ENCODE data around the gene CRTAC1.

The CRTAC1 gene

DNA sequence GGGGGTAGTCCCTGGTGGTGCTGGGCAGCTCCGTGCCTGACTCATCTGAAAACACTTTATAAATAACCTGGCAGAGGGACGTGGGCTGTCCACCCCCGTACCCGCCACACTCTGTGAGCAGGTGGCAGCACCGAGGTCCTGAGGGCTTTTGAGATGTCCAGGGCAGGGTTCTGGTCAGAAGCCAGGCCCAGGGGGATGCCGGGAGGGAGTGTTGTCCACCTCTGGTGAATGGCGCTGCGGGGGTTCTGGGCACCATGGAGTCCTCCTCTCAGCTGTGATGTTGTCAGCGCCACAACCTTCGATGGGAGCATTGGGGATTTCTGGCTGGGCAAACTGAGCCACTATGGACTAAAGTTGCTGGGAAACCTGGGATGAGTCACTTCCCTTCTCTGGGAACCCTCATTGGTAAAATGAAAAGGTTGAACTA is 208.1 kb downstream of the CRTAC1 start:
- TF ChIP-seq PAX5 (IDR thresholded peaks at IDR 0.05; ENCODE audit: insufficient read depth, low read length, severe bottlenecking) (no peak), TAF1 (IDR thresholded peaks at IDR 0.05; ENCODE audit: low read depth, low read length) (no peak), POLR2AphosphoS5 (IDR thresholded peaks at IDR 0.05; ENCODE audit: low read depth, low read length) (no peak), SPI1 (IDR thresholded peaks at IDR 0.05; ENCODE audit: low read depth, low read length) (no peak), POLR2A (IDR thresholded peaks at IDR 0.05; ENCODE audit: low read depth, low read length) (no peak), POU2F2 (IDR thresholded peaks at IDR 0.05; ENCODE audit: low read depth, low read length) (no peak)
- DNase-seq (ENCODE audit: insufficient read length, low spot score) = no peak
- no peak for FAIRE-seq

DNA sequence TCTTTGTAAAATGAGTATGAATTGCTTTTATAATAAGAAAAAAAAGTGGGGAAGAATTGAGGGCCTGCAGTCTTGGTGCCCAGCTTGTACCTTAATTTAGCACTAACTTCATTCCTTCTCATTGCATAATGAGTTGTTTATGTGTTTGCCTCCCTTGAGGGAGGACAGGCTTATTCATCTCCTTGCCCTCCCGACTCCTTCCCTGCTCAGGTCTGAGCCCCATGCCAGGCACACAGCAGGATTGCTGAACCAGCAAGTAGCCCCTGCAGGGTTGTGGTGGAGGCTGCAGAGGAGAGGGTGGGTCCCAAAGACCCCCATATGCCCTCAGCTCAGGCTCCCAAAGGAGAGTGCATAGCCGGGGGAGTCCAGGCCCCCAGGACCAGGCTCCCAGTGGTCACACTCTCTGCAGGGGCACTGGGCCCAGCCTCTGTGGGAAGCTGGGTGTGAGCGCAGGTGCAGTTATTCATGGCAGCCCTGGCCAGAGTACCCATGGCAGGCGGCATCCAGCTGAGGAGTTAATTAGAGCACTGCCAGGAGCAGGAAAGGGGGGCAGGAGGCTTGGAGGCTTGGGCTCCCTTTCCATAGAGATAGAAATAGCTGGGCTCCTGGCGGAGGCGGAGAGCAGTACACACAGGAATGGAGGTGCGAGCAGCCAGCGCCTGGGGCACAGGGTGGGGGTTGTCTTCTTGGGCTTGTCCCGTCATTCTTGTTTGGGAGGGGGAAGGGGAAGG is 208.9 kb downstream of the CRTAC1 start:
- FAIRE-seq (no peak), DNase-seq (ENCODE audit: insufficient read length, low spot score) (no peak)
- TF ChIP-seq POU2F2 (IDR thresholded peaks at IDR 0.05; ENCODE audit: low read depth, low read length) = no peak
- no peak for TF ChIP-seq PAX5 (IDR thresholded peaks at IDR 0.05; ENCODE audit: insufficient read depth, low read length, severe bottlenecking)
- no peak for TF ChIP-seq SPI1 (IDR thresholded peaks at IDR 0.05; ENCODE audit: low read depth, low read length)
- TF ChIP-seq POLR2A (IDR thresholded peaks at IDR 0.05; ENCODE audit: low read depth, low read length) = no peak
- no peak for TF ChIP-seq TAF1 (IDR thresholded peaks at IDR 0.05; ENCODE audit: low read depth, low read length)
- no peak for TF ChIP-seq POLR2AphosphoS5 (IDR thresholded peaks at IDR 0.05; ENCODE audit: low read depth, low read length)

DNA sequence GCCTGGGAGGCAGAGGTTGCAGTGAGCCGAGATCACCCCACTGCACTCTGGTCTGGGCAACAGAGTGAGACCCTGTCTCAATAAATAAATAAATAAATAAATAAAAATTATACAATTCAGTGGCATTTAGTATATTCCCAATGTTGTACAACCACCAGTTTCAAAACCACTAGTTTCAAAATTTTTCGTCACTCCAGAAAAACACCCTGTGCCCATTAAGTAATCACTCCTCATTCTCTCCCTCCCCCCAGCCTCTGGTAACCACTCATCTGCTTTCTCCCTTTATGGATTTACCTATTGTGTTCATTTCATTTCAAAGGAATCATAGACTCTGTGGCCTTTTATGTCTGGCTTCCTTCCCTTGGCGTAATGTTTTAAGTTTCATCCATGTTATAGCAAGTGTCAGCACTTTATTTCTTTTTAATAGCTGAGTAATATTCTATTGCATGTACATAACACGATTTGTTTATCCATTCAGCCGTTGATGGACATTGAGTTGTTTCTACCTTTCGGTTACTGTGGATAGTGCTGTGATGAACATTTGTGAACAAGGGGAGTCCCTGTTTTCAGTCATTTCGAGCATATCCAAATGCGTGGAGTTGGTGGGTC is 210.2 kb downstream of the CRTAC1 start:
- DNase-seq (ENCODE audit: insufficient read length, low spot score) (no peak), FAIRE-seq (no peak)
- no peak for TF ChIP-seq TAF1 (IDR thresholded peaks at IDR 0.05; ENCODE audit: low read depth, low read length)
- TF ChIP-seq SPI1 (IDR thresholded peaks at IDR 0.05; ENCODE audit: low read depth, low read length) = no peak
- no peak for TF ChIP-seq POU2F2 (IDR thresholded peaks at IDR 0.05; ENCODE audit: low read depth, low read length)
- no peak for TF ChIP-seq POLR2AphosphoS5 (IDR thresholded peaks at IDR 0.05; ENCODE audit: low read depth, low read length)
- TF ChIP-seq POLR2A (IDR thresholded peaks at IDR 0.05; ENCODE audit: low read depth, low read length) = no peak
- no peak for TF ChIP-seq PAX5 (IDR thresholded peaks at IDR 0.05; ENCODE audit: insufficient read depth, low read length, severe bottlenecking)

DNA sequence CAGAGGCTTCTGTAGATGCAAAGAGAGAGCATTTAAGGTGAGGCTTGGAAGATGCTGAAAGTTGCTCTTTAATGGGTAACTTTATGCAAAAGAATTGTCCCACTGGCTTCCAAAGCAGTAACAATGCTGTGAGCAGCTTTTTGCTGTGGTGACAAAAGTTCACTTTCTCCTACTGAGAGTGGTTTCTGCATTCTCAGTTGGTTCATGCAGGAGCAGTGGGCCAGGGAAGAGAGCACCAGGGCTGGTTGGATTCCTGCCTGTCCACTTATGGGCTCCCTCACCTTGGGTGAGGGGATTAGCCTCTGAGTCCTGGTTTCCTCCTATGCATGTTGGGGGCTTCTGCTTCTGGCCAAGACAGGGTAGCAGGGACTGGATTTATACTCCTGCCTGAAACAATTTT is 211.8 kb downstream of the CRTAC1 start:
- FAIRE-seq (no peak), DNase-seq (ENCODE audit: insufficient read length, low spot score) (no peak)
- TF ChIP-seq TAF1 (IDR thresholded peaks at IDR 0.05; ENCODE audit: low read depth, low read length) = no peak
- TF ChIP-seq POU2F2 (IDR thresholded peaks at IDR 0.05; ENCODE audit: low read depth, low read length) = no peak
- TF ChIP-seq PAX5 (IDR thresholded peaks at IDR 0.05; ENCODE audit: insufficient read depth, low read length, severe bottlenecking) = no peak
- no peak for TF ChIP-seq POLR2A (IDR thresholded peaks at IDR 0.05; ENCODE audit: low read depth, low read length)
- TF ChIP-seq POLR2AphosphoS5 (IDR thresholded peaks at IDR 0.05; ENCODE audit: low read depth, low read length) = no peak
- TF ChIP-seq SPI1 (IDR thresholded peaks at IDR 0.05; ENCODE audit: low read depth, low read length) = no peak

DNA sequence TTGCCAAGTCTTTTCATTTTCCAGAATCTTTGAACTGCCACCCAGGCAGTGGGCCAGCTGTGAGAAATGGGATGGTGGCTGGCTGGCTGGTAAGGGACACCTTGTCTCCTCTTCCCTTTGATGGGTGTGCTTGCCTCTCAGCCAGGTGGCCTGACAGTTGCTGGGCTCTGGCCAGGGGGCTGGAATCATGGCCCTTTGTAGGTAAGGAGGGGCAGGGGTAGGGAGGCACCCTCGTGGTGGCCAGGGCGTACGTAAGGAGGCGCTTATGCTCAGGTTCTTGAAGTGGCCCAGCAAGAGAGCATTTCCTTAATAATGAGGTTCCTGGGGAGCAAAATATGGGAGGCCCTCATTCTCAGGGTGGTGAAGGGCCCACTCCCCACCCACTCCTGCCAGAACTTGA is 213.8 kb downstream of the CRTAC1 start:
- TF ChIP-seq SPI1 (IDR thresholded peaks at IDR 0.05; ENCODE audit: low read depth, low read length) = no peak
- TF ChIP-seq PAX5 (IDR thresholded peaks at IDR 0.05; ENCODE audit: insufficient read depth, low read length, severe bottlenecking) = no peak
- DNase-seq (ENCODE audit: insufficient read length, low spot score) = no peak
- no peak for FAIRE-seq

All from GM12891 (cell line).